ENCODE results near the gene ATR. TPM values are rescaled to one million over a fixed set of nuclear protein-coding genes. Genes with fewer than 3 reads are reported as not detected.

The ATR gene
- total and polyA plus RNA-seq, 9 of the 15 experiments (the other 6 are each of a cell fraction or from before 2014, with no cell fraction given) = 18.0 to 37.8 (median 23.2) TPM

GRCh38 chr3:142447852-142448823 is 130.4 kb downstream of the ATR start, which contains the start of gene XRN1 (continued):
- TF ChIP-seq ZNF212 (CRISPR knock-in tag; IDR thresholded peaks at IDR 0.05) = no peak
- TF ChIP-seq KDM5B (IDR thresholded peaks at IDR 0.05; ENCODE audit: insufficient replicate concordance, low read depth, low read length) = peak; percentile 89
- no peak for TF ChIP-seq KHSRP (IDR thresholded peaks at IDR 0.05)
- peak in 1 of 2 experiments; percentile 80; a peak in 2 of 4 replicates for TF ChIP-seq SRF (CRISPR knock-in tag; IDR thresholded peaks at IDR 0.05)
- TF ChIP-seq BMI1 (IDR thresholded peaks at IDR 0.05; ENCODE audit: low read length) = no peak
- TF ChIP-seq SMARCC2 (IDR thresholded peaks at IDR 0.05; ENCODE audit: low read depth) = no peak
- TF ChIP-seq SMAD1 (IDR thresholded peaks at IDR 0.05; ENCODE audit: low read depth, low read length, partially characterized antibody) = peak; percentile 70
- no peak for TF ChIP-seq RHOXF2B (CRISPR knock-in tag; conservative IDR thresholded peaks at IDR 0.05)
- no peak for TF ChIP-seq ZBTB17 (CRISPR knock-in tag; IDR thresholded peaks at IDR 0.05)
- no peak for TF ChIP-seq EZH2 (IDR thresholded peaks at IDR 0.05; ENCODE audit: borderline replicate concordance, low read depth, low read length)
- no peak for TF ChIP-seq GABPB2 (CRISPR knock-in tag; conservative IDR thresholded peaks at IDR 0.05)
- no peak for TF ChIP-seq WHSC1 (IDR thresholded peaks at IDR 0.05; ENCODE audit: low read length)
- no peak for TF ChIP-seq CREB3 (tag; conservative IDR thresholded peaks at IDR 0.05; ENCODE audit: low read depth)
- no peak for TF ChIP-seq CBX8 (IDR thresholded peaks at IDR 0.05; ENCODE audit: borderline replicate concordance, extremely low read depth, low read depth, low read length, poor library complexity, severe bottlenecking)
- TF ChIP-seq SMAD2 (IDR thresholded peaks at IDR 0.05; ENCODE audit: low read depth, low read length) = no peak
- no peak for TF ChIP-seq ELK1 (CRISPR knock-in tag; IDR thresholded peaks at IDR 0.05)
- no peak for TF ChIP-seq SAFB (IDR thresholded peaks at IDR 0.05; ENCODE audit: borderline replicate concordance, low read depth, low read length)
- TF ChIP-seq PYGO2 (tag; IDR thresholded peaks at IDR 0.05) = no peak
- no peak for TF ChIP-seq ZNF121 (CRISPR knock-in tag; conservative IDR thresholded peaks at IDR 0.05)
- no peak for TF ChIP-seq THRA (IDR thresholded peaks at IDR 0.05)
- peak; percentile 69 for TF ChIP-seq L3MBTL2 (IDR thresholded peaks at IDR 0.05)
- TF ChIP-seq KDM2B (CRISPR knock-in tag; IDR thresholded peaks at IDR 0.05) = no peak; the same call in 1 of the 2 replicates
- TF ChIP-seq SMARCA4 (IDR thresholded peaks at IDR 0.05) = no peak
- TF ChIP-seq JUND (IDR thresholded peaks at IDR 0.05; ENCODE audit: borderline replicate concordance, low read depth, low read length) = peak; percentile 61; the same call in 1 of the 2 replicates
- TF ChIP-seq JUND (tag; IDR thresholded peaks at IDR 0.05; ENCODE audit: borderline replicate concordance, low read depth, low read length) = peak; percentile 37; the same call in 1 of the 3 replicates
- TF ChIP-seq HDAC8 (tag; IDR thresholded peaks at IDR 0.05) = no peak
